ENCODE data around the gene MEG3. TPM values are rescaled to one million over a fixed set of nuclear protein-coding genes. Genes with fewer than 3 reads are reported as not detected.
A peak's percentile ranks its signal among the peaks of the same experiment; 100 is the strongest.

The MEG3 gene
- total RNA-seq, 2 donors from 2014 or later = not detected

DNA sequence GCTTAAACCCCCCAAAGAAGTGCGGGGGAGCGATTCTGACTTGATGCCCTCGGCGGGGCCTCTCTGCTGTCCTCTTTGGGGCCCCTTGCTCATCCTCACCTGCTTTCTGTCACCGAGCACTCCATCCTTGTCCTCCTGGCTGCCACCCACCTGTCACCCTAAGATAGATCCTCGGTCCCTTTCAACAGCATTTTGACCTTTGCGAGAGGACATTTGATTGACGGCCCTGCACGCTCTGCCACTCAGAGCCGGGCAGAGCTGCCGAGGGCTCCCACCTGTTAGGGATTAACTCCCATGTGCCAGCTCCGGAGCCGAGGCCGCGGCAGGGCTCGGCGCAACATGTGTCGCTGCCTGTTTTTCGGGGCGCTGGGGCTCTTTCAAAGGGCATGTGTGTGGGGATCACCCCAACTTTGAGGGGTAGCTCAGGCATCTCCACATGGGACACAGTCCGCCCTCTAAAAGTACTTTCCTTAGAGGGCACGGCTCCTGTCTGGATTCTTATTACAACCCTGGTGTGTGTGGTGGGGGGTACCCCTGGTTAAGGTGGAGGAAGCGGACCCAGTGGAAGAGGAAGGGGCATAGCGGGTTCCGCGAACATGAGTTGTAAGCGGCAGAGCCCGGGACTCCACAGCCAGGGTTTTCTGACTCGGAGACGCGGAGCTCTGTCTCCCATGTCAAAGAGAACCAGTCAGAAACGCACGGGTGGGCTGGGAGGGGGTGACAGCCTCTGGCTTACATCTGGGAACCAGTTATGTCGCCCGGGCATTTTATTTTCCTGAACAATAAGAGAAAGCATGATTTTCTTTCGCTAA is 811 bp upstream of the MEG3 start:
- no peak for ATAC-seq
- no peak for DNase-seq (ENCODE audit: low spot score)
- H3K4me1 Mint-ChIP-seq (ENCODE audit: low read depth in 2 of 2) = no peaks in the 10 kb centered on the region
- H3K27ac Mint-ChIP-seq = no peak overlapping the region
- no peaks in the 10 kb centered on the region for H3K9me3 Mint-ChIP-seq
- H3K27me3 Mint-ChIP-seq = peaks cover 26 to 30% of the 10 kb centered on the region in 2 donors
- no peak overlapping the region for H3K4me3 Mint-ChIP-seq
- H3K36me3 Mint-ChIP-seq = no peaks in the 10 kb centered on the region

DNA sequence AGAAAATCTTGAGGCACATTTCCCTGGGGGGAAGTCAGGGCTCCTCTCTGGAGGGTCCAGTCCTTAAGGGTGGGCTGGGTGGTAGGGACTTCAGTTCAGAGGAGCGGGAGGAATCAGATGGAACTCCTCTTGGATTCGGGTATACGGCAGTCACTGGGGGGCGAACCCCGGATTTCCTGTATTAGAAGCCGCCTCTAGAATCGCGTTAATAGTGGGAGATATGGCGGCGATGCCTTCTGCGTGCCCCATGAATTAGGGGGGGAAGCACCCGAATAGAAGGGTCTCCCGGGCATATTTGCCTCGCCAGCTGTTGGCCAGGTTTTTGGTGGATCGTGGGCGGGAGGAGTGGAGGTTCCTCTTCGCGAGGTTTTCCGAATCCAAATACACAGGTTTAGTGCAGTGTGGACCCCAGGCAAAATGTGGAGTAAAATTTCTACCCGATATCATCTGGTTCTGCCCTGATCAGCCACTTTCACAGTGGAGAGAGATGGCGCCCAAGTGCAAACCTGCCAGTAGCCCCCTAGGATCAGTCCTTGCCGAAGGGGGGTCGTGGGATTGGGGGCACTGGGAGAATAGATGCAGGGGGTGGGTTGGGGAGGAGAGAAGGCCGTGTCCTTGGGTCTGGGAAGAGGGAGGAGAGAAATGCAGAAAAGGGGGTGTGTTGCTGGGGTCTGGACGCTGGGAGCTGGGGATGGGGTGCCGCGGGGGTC is 628 bp downstream of the MEG3 start:
- H3K4me1 Mint-ChIP-seq (ENCODE audit: low read depth in 2 of 2) = no peaks in the 10 kb centered on the region
- H3K4me3 Mint-ChIP-seq = no peak overlapping the region
- no peaks in the 10 kb centered on the region for H3K36me3 Mint-ChIP-seq
- peaks cover 32 to 34% of the 10 kb centered on the region in 2 donors for H3K27me3 Mint-ChIP-seq
- no peaks in the 10 kb centered on the region for H3K9me3 Mint-ChIP-seq
- no peak for ATAC-seq
- no peak for DNase-seq (ENCODE audit: low spot score)
- H3K27ac Mint-ChIP-seq = no peak overlapping the region

GRCh38 chr14:100827101-100828021 is 1.4 kb downstream of the MEG3 start:
- DNase-seq (ENCODE audit: low spot score) (no peak), ATAC-seq (no peak)
- Mint-ChIP-seq H3K4me1 (ENCODE audit: low read depth in 2 of 2) (no peaks in the 10 kb centered on the region), H3K27ac (no peak overlapping the region), H3K27me3 (peaks cover 32 to 37% of the 10 kb centered on the region in 2 donors), H3K36me3 (no peaks in the 10 kb centered on the region), H3K9me3 (no peaks in the 10 kb centered on the region), H3K4me3 (no peak overlapping the region)

DNA sequence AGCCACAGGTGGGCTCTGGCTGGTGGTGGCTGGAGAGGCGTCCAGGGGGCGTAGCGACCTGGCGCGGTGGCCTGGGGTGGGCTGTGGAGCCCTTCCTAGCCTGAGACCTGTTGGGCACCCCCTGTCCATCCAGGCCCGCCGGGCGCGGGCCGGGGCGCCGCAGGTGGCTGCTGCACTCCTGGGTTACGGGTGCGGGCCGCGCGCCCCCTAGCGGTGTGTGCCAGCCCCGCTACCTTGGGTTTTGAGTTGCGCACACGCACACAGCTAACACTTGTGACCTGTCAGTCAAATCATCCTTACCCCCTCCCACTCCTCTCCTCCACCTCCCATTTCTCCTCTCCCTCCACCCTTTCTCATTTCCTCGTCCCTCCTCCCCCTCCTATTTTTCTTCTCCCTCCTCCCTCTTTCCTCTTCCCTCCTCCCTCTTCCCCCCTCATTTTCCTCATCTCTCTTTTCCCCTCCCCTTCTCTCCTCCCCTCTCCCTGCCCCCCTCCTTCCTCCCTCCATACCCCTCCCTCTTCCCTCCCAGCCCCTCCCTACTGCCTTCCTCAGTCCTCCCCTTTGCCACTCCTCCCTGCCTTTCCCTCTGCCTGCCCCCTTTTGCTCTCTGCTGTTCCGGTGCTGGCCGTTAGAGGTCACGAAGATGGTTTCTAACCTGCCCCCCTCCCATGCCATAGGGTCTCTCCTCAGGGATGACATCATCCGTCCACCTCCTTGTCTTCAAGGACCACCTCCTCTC is 2.3 kb downstream of the MEG3 start:
- no peaks in the 10 kb centered on the region for H3K9me3 Mint-ChIP-seq
- peaks cover 27 to 37% of the 10 kb centered on the region in 2 donors for H3K27me3 Mint-ChIP-seq
- H3K4me1 Mint-ChIP-seq (ENCODE audit: low read depth in 2 of 2) = no peaks in the 10 kb centered on the region
- DNase-seq (ENCODE audit: low spot score) (no peak), ATAC-seq (no peak)
- no peaks in the 10 kb centered on the region for H3K36me3 Mint-ChIP-seq
- no peak overlapping the region for H3K27ac Mint-ChIP-seq
- no peak overlapping the region for H3K4me3 Mint-ChIP-seq

GRCh38 chr14:100830681-100831080 is 4.8 kb downstream of the MEG3 start:
- Mint-ChIP-seq H3K27me3 (peaks cover 17 to 31% of the 10 kb centered on the region in 2 donors), H3K4me3 (no peak overlapping the region), H3K36me3 (no peaks in the 10 kb centered on the region), H3K4me1 (ENCODE audit: low read depth in 2 of 2) (no peaks in the 10 kb centered on the region), H3K9me3 (no peaks in the 10 kb centered on the region), H3K27ac (no peak overlapping the region)
- ATAC-seq (no peak), DNase-seq (ENCODE audit: low spot score) (no peak)

DNA sequence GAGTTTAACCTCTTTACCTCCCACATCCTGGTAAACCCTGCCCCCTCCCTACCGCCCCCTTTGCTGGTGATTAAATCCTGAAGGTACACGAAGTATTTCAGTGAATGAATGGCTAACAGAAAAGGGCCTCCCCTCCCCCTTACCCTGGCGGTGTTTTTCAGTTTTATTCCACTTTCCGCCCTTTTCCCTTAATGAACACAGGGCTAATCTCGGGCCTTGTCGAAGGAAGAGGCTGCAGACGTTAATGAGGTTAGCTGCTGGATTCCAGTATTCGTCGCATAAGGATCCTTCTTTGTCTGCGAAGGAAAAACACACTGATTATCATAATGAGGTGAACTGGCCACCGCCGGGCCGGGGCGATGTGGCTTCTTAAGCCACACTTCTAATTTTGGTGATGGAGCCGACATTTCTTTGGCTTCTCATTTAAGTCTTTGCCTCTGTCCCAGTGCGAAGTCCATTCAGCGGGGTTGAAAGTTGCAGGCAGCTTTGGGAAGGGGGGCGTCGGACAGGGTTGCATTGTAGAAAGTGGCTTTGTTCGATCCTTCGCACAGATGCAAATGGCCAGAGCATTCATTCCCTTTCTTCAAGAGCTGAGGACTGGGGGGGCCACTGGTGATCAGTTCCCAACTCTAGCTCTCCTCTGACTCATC is 6.5 kb downstream of the MEG3 start:
- H3K4me3 Mint-ChIP-seq = no peak overlapping the region

GRCh38 chr14:100834082-100834793 is 8.3 kb downstream of the MEG3 start:
- DNase-seq (ENCODE audit: low spot score) (no peak), ATAC-seq (no peak)
- Mint-ChIP-seq H3K9me3 (no peaks in the 10 kb centered on the region), H3K4me1 (ENCODE audit: low read depth in 2 of 2) (no peaks in the 10 kb centered on the region), H3K27me3 (peaks cover 7 to 18% of the 10 kb centered on the region in 2 donors), H3K36me3 (no peaks in the 10 kb centered on the region), H3K4me3 (no peak overlapping the region), H3K27ac (no peak overlapping the region)

More for the DNA sequence above, 6.5 kb downstream of the MEG3 start:
- Mint-ChIP-seq H3K4me1 (ENCODE audit: low read depth in 2 of 2) (no peaks in the 10 kb centered on the region), H3K36me3 (no peaks in the 10 kb centered on the region), H3K27me3 (peaks cover 12 to 27% of the 10 kb centered on the region in 2 donors), H3K9me3 (no peaks in the 10 kb centered on the region), H3K27ac (no peak overlapping the region)
- DNase-seq (ENCODE audit: low spot score) = no peak
- ATAC-seq = no peak

GRCh38 chr14:100834794-100835547 is 9.1 kb downstream of the MEG3 start:
- peaks cover 7 to 12% of the 10 kb centered on the region in 2 donors for H3K27me3 Mint-ChIP-seq
- no peaks in the 10 kb centered on the region for H3K4me1 Mint-ChIP-seq (ENCODE audit: low read depth in 2 of 2)
- peak in 1 of 2 donors; percentile 43 for ATAC-seq
- no peaks in the 10 kb centered on the region for H3K36me3 Mint-ChIP-seq
- no peak overlapping the region for H3K27ac Mint-ChIP-seq
- no peak for DNase-seq (ENCODE audit: low spot score)
- no peaks in the 10 kb centered on the region for H3K9me3 Mint-ChIP-seq
- no peak overlapping the region for H3K4me3 Mint-ChIP-seq

GRCh38 chr14:100835548-100836310 is 9.8 kb downstream of the MEG3 start:
- no peaks in the 10 kb centered on the region for H3K4me1 Mint-ChIP-seq (ENCODE audit: low read depth in 2 of 2)
- H3K36me3 Mint-ChIP-seq = no peaks in the 10 kb centered on the region
- ATAC-seq = no peak
- no peak for DNase-seq (ENCODE audit: low spot score)
- H3K27ac Mint-ChIP-seq = no peak overlapping the region
- H3K4me3 Mint-ChIP-seq = no peak overlapping the region
- peaks cover 7 to 11% of the 10 kb centered on the region in 2 donors for H3K27me3 Mint-ChIP-seq
- no peaks in the 10 kb centered on the region for H3K9me3 Mint-ChIP-seq

DNA sequence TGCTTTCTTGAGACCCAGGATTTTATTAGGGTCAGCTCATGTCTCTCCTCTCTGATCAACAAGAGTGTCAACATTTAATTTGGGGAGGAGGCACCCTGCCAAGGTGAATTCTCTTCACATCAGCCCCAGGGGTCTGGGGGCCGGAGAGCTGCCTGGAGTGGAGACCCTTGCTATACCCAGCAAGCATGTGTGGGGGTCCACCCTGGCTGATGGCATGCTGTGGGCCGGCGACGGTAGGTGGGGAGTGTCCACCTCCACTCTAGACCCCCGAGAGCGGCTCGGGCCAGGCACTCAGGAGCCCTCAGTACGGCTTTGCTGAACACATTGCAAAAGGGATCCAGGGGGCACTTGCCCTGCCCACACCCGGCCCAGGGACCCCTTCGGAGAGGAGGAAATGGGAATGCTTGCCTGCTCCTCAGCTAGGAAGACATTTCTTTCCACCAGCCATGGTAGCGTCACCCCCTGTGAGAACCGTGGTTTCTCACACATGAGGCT is 10.4 kb downstream of the MEG3 start:
- ATAC-seq (no peak), DNase-seq (ENCODE audit: low spot score) (no peak)
- Mint-ChIP-seq H3K9me3 (no peaks in the 10 kb centered on the region), H3K36me3 (no peaks in the 10 kb centered on the region), H3K27ac (no peak overlapping the region), H3K4me1 (ENCODE audit: low read depth in 2 of 2) (no peaks in the 10 kb centered on the region), H3K4me3 (no peak overlapping the region), H3K27me3 (peaks cover 5 to 7% of the 10 kb centered on the region in 2 donors)

Data from natural killer cell treated with Interleukin-12 subunit alpha and Interleukin-12 subunit beta and Interleukin-15 and Interleukin-18, amount 100 ng/mL, for 72 hours (primary cell).